ENCODE results near the gene TSPAN16. TPM values are rescaled to one million over a fixed set of nuclear protein-coding genes. Genes with fewer than 3 reads are reported as not detected.

The TSPAN16 gene
- total and polyA plus RNA-seq, 2 experiments from 2014 or later, result not detected

DNA sequence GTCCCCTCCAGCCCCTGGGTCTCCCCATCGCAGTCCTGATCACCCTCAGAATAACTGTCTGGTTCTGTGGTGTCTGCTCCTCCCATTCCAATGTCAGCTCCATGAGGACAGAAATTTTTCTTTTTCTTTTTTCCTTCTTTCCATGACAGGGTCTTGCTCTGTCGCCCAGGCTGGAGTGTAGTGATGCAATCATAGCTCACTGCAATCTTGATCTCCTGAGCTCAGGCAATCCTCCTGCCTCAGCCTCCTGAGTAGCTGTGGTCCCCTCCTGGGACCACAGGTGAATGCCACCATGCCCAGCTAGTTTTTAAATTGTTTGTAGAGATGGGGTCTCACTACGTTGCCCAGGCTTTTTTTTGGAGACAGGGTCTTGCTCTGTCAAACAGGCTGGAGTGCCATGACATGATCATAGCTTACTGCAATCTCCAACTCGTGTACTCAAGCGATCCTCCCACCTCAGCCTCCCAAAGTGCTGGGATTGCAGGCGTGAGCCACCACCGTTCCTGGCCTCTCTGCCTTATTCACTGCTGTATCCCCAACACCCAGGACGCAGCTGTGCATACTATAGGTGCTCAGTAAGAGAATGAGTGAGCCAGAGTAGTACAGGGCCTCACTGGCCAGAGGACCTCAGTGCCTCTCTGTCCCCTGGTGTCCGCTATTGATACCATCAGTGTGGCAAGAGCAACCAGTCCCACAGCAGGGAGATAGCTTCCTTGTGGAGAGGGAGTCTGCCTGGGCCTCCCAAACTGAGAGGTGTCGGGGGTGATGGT lies 28.5 kb upstream of the TSPAN16 start:
- ATAC-seq (no peak), DNase-seq (ENCODE audit: low spot score) (no peak)
- H3K4me1 ChIP-seq (ENCODE audit: insufficient read depth), result no peaks in the 10 kb centered on the region
- Mint-ChIP-seq H3K27me3 (ENCODE audit: insufficient read depth, low read depth, poor library complexity) (peaks cover 14% of the 10 kb centered on the region), H3K27ac (no peak overlapping the region), H3K4me1 (peaks cover 11% of the 10 kb centered on the region), H3K4me3 (no peak overlapping the region), H3K36me3 (ENCODE audit: low read depth) (no peaks in the 10 kb centered on the region), H3K9me3 (no peaks in the 10 kb centered on the region)
- no peak overlapping the region for H2AFZ ChIP-seq
- no peaks in the 10 kb centered on the region for H3K9me2 ChIP-seq (ENCODE audit: insufficient read depth)
- H3K27ac ChIP-seq (ENCODE audit: low read depth), result no peak overlapping the region
- H3F3A ChIP-seq (replicated peaks; ENCODE audit: low read depth), result no peaks in the 10 kb centered on the region
- no peaks in the 10 kb centered on the region for H3K79me2 ChIP-seq (replicated peaks; ENCODE audit: insufficient read depth)
- no peak overlapping the region for H3K4me2 ChIP-seq
- no peak for TF ChIP-seq STAT1 (IDR thresholded peaks at IDR 0.05; ENCODE audit: unreplicated experiment)
- TF ChIP-seq, protein P1, sequence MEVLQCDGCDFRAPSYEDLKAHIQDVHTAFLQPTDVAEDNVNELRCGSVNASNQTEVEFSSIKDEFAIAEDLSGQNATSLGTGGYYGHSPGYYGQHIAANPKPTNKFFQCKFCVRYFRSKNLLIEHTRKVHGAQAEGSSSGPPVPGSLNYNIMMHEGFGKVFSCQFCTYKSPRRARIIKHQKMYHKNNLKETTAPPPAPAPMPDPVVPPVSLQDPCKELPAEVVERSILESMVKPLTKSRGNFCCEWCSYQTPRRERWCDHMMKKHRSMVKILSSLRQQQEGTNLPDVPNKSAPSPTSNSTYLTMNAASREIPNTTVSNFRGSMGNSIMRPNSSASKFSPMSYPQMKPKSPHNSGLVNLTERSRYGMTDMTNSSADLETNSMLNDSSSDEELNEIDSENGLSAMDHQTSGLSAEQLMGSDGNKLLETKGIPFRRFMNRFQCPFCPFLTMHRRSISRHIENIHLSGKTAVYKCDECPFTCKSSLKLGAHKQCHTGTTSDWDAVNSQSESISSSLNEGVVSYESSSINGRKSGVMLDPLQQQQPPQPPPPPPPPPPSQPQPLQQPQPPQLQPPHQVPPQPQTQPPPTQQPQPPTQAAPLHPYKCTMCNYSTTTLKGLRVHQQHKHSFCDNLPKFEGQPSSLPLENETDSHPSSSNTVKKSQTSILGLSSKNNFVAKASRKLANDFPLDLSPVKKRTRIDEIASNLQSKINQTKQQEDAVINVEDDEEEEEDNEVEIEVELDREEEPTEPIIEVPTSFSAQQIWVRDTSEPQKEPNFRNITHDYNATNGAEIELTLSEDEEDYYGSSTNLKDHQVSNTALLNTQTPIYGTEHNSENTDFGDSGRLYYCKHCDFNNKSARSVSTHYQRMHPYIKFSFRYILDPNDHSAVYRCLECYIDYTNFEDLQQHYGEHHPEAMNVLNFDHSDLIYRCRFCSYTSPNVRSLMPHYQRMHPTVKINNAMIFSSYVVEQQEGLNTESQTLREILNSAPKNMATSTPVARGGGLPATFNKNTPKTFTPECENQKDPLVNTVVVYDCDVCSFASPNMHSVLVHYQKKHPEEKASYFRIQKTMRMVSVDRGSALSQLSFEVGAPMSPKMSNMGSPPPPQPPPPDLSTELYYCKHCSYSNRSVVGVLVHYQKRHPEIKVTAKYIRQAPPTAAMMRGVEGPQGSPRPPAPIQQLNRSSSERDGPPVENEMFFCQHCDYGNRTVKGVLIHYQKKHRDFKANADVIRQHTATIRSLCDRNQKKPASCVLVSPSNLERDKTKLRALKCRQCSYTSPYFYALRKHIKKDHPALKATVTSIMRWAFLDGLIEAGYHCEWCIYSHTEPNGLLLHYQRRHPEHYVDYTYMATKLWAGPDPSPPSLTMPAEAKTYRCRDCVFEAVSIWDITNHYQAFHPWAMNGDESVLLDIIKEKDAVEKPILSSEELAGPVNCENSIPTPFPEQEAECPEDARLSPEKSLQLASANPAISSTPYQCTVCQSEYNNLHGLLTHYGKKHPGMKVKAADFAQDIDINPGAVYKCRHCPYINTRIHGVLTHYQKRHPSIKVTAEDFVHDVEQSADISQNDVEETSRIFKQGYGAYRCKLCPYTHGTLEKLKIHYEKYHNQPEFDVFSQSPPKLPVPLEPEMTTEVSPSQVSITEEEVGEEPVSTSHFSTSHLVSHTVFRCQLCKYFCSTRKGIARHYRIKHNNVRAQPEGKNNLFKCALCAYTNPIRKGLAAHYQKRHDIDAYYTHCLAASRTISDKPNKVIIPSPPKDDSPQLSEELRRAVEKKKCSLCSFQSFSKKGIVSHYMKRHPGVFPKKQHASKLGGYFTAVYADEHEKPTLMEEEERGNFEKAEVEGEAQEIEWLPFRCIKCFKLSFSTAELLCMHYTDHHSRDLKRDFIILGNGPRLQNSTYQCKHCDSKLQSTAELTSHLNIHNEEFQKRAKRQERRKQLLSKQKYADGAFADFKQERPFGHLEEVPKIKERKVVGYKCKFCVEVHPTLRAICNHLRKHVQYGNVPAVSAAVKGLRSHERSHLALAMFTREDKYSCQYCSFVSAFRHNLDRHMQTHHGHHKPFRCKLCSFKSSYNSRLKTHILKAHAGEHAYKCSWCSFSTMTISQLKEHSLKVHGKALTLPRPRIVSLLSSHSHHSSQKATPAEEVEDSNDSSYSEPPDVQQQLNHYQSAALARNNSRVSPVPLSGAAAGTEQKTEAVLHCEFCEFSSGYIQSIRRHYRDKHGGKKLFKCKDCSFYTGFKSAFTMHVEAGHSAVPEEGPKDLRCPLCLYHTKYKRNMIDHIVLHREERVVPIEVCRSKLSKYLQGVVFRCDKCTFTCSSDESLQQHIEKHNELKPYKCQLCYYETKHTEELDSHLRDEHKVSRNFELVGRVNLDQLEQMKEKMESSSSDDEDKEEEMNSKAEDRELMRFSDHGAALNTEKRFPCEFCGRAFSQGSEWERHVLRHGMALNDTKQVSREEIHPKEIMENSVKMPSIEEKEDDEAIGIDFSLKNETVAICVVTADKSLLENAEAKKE (CRISPR knock-in tag; IDR thresholded peaks at IDR 0.05), result no peak
- TF ChIP-seq EZH2phosphoT487 (IDR thresholded peaks at IDR 0.05; ENCODE audit: unreplicated experiment), result no peak
- TF ChIP-seq ZNF114 (CRISPR knock-in tag; IDR thresholded peaks at IDR 0.05), result no peak
- TF ChIP-seq, protein P2, sequence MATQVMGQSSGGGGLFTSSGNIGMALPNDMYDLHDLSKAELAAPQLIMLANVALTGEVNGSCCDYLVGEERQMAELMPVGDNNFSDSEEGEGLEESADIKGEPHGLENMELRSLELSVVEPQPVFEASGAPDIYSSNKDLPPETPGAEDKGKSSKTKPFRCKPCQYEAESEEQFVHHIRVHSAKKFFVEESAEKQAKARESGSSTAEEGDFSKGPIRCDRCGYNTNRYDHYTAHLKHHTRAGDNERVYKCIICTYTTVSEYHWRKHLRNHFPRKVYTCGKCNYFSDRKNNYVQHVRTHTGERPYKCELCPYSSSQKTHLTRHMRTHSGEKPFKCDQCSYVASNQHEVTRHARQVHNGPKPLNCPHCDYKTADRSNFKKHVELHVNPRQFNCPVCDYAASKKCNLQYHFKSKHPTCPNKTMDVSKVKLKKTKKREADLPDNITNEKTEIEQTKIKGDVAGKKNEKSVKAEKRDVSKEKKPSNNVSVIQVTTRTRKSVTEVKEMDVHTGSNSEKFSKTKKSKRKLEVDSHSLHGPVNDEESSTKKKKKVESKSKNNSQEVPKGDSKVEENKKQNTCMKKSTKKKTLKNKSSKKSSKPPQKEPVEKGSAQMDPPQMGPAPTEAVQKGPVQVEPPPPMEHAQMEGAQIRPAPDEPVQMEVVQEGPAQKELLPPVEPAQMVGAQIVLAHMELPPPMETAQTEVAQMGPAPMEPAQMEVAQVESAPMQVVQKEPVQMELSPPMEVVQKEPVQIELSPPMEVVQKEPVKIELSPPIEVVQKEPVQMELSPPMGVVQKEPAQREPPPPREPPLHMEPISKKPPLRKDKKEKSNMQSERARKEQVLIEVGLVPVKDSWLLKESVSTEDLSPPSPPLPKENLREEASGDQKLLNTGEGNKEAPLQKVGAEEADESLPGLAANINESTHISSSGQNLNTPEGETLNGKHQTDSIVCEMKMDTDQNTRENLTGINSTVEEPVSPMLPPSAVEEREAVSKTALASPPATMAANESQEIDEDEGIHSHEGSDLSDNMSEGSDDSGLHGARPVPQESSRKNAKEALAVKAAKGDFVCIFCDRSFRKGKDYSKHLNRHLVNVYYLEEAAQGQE (IDR thresholded peaks at IDR 0.05; ENCODE audit: unreplicated experiment), result no peak
- no peak for TF ChIP-seq POLR2AphosphoS5 (IDR thresholded peaks at IDR 0.05; ENCODE audit: low read depth)
- no peak for TF ChIP-seq CREB1 (CRISPR knock-in tag; IDR thresholded peaks at IDR 0.05; ENCODE audit: low read depth)
- TF ChIP-seq, protein P3, sequence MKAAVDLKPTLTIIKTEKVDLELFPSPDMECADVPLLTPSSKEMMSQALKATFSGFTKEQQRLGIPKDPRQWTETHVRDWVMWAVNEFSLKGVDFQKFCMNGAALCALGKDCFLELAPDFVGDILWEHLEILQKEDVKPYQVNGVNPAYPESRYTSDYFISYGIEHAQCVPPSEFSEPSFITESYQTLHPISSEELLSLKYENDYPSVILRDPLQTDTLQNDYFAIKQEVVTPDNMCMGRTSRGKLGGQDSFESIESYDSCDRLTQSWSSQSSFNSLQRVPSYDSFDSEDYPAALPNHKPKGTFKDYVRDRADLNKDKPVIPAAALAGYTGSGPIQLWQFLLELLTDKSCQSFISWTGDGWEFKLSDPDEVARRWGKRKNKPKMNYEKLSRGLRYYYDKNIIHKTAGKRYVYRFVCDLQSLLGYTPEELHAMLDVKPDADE (IDR thresholded peaks at IDR 0.05), result no peak
- no peak for TF ChIP-seq EZH2 (IDR thresholded peaks at IDR 0.05; ENCODE audit: low read depth, unreplicated experiment)
- TF ChIP-seq JUNB (IDR thresholded peaks at IDR 0.05; ENCODE audit: unreplicated experiment), result no peak
- TF ChIP-seq NANOG (IDR thresholded peaks at IDR 0.05; ENCODE audit: borderline replicate concordance), result no peak
- TF ChIP-seq, protein P4, sequence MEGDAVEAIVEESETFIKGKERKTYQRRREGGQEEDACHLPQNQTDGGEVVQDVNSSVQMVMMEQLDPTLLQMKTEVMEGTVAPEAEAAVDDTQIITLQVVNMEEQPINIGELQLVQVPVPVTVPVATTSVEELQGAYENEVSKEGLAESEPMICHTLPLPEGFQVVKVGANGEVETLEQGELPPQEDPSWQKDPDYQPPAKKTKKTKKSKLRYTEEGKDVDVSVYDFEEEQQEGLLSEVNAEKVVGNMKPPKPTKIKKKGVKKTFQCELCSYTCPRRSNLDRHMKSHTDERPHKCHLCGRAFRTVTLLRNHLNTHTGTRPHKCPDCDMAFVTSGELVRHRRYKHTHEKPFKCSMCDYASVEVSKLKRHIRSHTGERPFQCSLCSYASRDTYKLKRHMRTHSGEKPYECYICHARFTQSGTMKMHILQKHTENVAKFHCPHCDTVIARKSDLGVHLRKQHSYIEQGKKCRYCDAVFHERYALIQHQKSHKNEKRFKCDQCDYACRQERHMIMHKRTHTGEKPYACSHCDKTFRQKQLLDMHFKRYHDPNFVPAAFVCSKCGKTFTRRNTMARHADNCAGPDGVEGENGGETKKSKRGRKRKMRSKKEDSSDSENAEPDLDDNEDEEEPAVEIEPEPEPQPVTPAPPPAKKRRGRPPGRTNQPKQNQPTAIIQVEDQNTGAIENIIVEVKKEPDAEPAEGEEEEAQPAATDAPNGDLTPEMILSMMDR (conservative IDR thresholded peaks at IDR 0.05; ENCODE audit: low read depth in 2 of 2), result no peak
- TF ChIP-seq ZNF331 (CRISPR knock-in tag; IDR thresholded peaks at IDR 0.05; ENCODE audit: low read depth), result no peak
- no peaks in the 10 kb centered on the region for H4K20me1 ChIP-seq (replicated peaks; ENCODE audit: insufficient read depth)
- H3K36me3 ChIP-seq (ENCODE audit: insufficient read depth), result no peaks in the 10 kb centered on the region
- H3K27me3 ChIP-seq (ENCODE audit: insufficient read depth), result no peaks in the 10 kb centered on the region
- no peak overlapping the region for H3K4me3 ChIP-seq
